ENCODE measurements around the gene SLC6A19. TPM values are rescaled to one million over a fixed set of nuclear protein-coding genes. Genes with fewer than 3 reads are reported as not detected.

Gene SLC6A19
- total RNA-seq, 1 donor from 2014 or later: 2.2 TPM

DNA sequence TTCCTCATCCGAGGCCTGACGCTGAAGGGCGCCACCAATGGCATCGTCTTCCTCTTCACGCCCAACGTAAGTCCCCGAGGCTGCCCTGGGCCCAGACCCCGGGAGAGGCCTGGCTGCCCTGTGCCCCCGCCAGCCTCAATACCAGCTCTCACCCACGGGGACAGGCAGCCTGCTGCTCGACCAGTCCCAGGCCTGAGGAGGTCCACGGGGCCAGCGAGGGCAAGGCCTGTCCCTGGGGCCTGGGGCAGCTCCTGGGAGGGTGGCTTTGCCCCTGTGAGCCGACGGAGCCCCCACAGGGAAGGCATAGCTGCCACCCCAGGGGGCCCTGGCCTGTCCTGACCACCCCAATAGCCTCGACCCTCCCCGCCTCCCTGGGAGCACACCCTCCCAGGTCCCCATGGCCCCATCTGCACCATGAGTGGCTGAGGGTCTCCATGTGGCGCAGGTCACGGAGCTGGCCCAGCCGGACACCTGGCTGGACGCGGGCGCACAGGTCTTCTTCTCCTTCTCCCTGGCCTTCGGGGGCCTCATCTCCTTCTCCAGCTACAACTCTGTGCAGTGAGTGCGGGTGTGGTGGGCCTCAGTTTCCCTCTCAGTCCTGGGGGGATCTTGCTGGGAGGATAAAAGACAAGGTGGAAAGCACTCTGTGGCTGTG, 12.2 kb downstream of the SLC6A19 start:
- Mint-ChIP-seq H3K27ac (no peak overlapping the region), H3K9me3 (ENCODE audit: low read depth) (peaks cover 4% of the 10 kb centered on the region), H3K27me3 (no peaks in the 10 kb centered on the region), H3K36me3 (ENCODE audit: insufficient read depth) (peaks cover 1% of the 10 kb centered on the region), H3K4me3 (ENCODE audit: low read depth) (no peak overlapping the region), H3K4me1 (ENCODE audit: low read depth) (no peaks in the 10 kb centered on the region)
- TF ChIP-seq, protein P1, sequence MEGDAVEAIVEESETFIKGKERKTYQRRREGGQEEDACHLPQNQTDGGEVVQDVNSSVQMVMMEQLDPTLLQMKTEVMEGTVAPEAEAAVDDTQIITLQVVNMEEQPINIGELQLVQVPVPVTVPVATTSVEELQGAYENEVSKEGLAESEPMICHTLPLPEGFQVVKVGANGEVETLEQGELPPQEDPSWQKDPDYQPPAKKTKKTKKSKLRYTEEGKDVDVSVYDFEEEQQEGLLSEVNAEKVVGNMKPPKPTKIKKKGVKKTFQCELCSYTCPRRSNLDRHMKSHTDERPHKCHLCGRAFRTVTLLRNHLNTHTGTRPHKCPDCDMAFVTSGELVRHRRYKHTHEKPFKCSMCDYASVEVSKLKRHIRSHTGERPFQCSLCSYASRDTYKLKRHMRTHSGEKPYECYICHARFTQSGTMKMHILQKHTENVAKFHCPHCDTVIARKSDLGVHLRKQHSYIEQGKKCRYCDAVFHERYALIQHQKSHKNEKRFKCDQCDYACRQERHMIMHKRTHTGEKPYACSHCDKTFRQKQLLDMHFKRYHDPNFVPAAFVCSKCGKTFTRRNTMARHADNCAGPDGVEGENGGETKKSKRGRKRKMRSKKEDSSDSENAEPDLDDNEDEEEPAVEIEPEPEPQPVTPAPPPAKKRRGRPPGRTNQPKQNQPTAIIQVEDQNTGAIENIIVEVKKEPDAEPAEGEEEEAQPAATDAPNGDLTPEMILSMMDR (IDR thresholded peaks at IDR 0.05; ENCODE audit: unreplicated experiment): no peak
- no peak for DNase-seq (ENCODE audit: low spot score, unreplicated experiment)

DNA sequence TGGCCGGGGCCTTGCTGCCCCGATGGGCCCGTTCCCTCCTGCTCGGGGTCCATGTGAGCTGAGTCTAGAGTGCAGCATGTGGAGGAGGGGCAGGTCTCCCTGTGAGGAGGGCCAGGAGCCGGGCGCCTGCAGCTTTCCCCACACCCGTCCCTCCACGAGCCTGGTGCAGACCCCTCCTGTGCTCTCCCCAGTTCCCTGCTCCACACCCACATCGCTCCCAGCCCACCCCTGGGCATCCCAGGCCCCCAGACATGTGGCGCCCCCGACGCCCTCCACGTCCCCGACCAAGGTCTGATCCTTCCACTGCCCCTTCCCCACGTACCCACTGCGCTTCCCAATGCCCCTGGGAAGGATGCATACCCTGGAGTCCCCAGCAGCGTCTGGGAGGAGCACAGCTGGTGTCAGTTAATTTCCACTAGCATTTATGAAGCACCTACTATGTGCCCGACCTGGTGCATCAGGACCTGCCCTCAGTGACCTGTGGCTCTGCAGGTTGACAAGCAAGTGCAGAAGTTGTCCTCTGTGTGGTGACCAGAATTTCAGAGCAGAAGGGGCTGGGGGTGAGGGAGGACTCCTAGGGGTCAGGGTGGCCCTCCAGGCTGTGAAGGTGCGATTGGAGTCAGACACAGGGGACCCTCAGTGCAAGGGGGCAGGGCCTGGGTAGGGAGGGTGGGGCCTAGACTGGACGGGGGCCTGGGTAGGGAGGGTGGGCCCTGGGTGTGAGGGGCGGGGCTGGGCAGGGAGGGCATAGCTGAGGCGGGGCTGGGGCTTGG, 13.0 kb downstream of the SLC6A19 start:
- TF ChIP-seq, protein P1 (IDR thresholded peaks at IDR 0.05; ENCODE audit: unreplicated experiment): no peak
- Mint-ChIP-seq H3K36me3 (ENCODE audit: insufficient read depth) (peaks cover 1% of the 10 kb centered on the region), H3K27ac (no peak overlapping the region), H3K4me3 (ENCODE audit: low read depth) (no peak overlapping the region), H3K9me3 (ENCODE audit: low read depth) (peaks cover 4% of the 10 kb centered on the region), H3K27me3 (no peaks in the 10 kb centered on the region), H3K4me1 (ENCODE audit: low read depth) (no peaks in the 10 kb centered on the region)
- DNase-seq (ENCODE audit: low spot score, unreplicated experiment): no peak

DNA sequence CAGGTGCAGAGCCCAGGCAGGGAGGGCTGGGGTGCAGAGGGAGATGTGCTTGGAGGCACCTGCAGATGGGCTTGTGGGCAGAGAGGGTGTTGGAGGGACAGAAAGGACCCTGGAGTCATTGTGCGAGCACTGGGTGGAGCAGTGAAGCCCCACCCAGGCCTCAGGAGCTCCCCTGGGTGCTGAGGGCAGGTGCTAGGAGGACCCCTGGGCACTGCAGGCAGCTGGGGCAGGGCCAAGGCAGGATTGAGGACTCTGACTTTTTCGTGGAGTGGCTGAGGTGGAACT, 13.5 kb downstream of the SLC6A19 start:
- H3K27ac Mint-ChIP-seq: no peak overlapping the region
- no peak for DNase-seq (ENCODE audit: low spot score, unreplicated experiment)
- H3K9me3 Mint-ChIP-seq (ENCODE audit: low read depth): peaks cover 4% of the 10 kb centered on the region
- no peaks in the 10 kb centered on the region for H3K27me3 Mint-ChIP-seq
- TF ChIP-seq, protein P1 (IDR thresholded peaks at IDR 0.05; ENCODE audit: unreplicated experiment): no peak
- peaks cover 1% of the 10 kb centered on the region for H3K36me3 Mint-ChIP-seq (ENCODE audit: insufficient read depth)
- no peak overlapping the region for H3K4me3 Mint-ChIP-seq (ENCODE audit: low read depth)
- H3K4me1 Mint-ChIP-seq (ENCODE audit: low read depth): no peaks in the 10 kb centered on the region

DNA sequence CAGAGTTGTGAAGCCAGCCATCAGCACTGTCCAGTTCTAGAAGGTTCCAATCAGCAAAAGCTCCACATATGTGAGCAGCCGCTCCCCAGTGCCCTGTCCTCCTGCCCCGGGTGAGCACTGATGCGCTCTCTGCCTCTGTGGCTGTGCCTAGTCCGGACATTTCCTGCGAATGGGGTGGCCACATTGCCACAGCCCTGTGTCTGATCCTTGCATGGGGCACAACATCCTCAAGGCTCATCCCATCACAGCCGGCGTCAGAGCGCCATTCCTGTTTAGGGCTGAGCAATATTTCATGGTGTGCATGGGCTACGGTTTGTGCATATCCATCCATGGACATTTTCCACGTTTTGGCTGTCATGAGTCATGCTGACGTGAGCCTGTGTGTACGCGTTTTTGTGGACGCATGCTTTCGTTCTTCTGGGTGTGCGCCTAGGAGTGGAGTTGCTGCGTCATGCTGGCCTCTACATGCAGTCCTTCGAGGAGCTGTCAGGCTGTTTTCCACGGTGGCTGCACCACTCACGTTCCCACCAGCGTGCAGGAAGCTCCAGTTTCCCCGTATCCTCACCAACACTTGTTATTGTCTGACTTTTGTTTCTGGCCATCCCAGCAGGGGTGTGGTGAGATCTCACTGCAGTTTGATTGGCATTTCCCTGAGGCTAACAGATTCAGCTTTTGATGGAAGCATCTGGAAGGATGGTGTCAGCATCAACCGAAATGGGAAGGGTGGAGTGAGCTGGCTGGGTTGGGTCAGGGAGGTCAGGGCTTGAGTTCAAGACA, 14.1 kb downstream of the SLC6A19 start:
- Mint-ChIP-seq H3K27ac (no peak overlapping the region), H3K4me1 (ENCODE audit: low read depth) (no peaks in the 10 kb centered on the region), H3K36me3 (ENCODE audit: insufficient read depth) (peaks cover 1% of the 10 kb centered on the region), H3K27me3 (no peaks in the 10 kb centered on the region), H3K4me3 (ENCODE audit: low read depth) (no peak overlapping the region), H3K9me3 (ENCODE audit: low read depth) (peaks cover 4% of the 10 kb centered on the region)
- no peak for DNase-seq (ENCODE audit: low spot score, unreplicated experiment)
- TF ChIP-seq, protein P1 (IDR thresholded peaks at IDR 0.05; ENCODE audit: unreplicated experiment): no peak

DNA sequence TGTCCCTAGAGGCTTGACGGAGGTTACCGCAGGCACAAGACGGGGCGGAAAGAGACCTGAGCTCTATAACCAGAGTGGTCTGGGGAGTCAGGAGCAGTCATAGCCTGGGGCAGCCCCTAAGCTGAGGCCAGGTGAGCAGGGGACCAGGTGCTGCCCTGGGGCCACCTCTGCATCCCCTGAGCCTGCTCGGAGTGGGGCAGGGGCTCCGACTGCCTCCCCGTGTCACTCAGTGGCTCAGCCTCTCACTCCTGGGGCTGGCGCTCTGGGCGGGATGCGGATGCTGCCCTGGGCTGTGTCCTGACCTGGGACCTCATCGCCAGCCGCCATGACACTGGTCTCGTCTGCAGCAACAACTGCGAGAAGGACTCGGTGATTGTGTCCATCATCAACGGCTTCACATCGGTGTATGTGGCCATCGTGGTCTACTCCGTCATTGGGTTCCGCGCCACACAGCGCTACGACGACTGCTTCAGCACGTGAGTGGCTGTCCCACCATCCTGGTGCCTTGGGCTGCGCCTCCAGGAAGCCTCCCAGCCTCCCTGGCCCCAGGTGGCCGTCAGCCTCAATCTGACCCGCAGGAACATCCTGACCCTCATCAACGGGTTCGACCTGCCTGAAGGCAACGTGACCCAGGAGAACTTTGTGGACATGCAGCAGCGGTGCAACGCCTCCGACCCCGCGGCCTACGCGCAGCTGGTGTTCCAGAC, 15.0 kb downstream of the SLC6A19 start:
- TF ChIP-seq, protein P1 (IDR thresholded peaks at IDR 0.05; ENCODE audit: unreplicated experiment): no peak
- Mint-ChIP-seq H3K36me3 (ENCODE audit: insufficient read depth) (peaks cover 1% of the 10 kb centered on the region), H3K4me1 (ENCODE audit: low read depth) (no peaks in the 10 kb centered on the region), H3K4me3 (ENCODE audit: low read depth) (no peak overlapping the region), H3K9me3 (ENCODE audit: low read depth) (peaks cover 4% of the 10 kb centered on the region), H3K27ac (no peak overlapping the region), H3K27me3 (no peaks in the 10 kb centered on the region)
- no peak for DNase-seq (ENCODE audit: low spot score, unreplicated experiment)
